ENCODE measurements around the gene FERMT1.

The FERMT1 gene, protein sequence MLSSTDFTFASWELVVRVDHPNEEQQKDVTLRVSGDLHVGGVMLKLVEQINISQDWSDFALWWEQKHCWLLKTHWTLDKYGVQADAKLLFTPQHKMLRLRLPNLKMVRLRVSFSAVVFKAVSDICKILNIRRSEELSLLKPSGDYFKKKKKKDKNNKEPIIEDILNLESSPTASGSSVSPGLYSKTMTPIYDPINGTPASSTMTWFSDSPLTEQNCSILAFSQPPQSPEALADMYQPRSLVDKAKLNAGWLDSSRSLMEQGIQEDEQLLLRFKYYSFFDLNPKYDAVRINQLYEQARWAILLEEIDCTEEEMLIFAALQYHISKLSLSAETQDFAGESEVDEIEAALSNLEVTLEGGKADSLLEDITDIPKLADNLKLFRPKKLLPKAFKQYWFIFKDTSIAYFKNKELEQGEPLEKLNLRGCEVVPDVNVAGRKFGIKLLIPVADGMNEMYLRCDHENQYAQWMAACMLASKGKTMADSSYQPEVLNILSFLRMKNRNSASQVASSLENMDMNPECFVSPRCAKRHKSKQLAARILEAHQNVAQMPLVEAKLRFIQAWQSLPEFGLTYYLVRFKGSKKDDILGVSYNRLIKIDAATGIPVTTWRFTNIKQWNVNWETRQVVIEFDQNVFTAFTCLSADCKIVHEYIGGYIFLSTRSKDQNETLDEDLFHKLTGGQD

GRCh38 chr20:6122873-6123648 lies at the start of gene FERMT1:
TSS of gene FERMT1 (minus strand) at chr20:6123030. CDS start at chr20:6119554, 3,476 bp downstream.
- in situ Hi-C loops (cut with MboI; ENCODE audit: low sequenced_read_pairs) = no loop called here

- in situ Hi-C loops (cut with MboI; ENCODE audit: low sequenced_read_pairs) = no loop called here
Measured at GRCh38 chr20:6169251-6169650, 46.4 kb upstream of the FERMT1 start.

DNA sequence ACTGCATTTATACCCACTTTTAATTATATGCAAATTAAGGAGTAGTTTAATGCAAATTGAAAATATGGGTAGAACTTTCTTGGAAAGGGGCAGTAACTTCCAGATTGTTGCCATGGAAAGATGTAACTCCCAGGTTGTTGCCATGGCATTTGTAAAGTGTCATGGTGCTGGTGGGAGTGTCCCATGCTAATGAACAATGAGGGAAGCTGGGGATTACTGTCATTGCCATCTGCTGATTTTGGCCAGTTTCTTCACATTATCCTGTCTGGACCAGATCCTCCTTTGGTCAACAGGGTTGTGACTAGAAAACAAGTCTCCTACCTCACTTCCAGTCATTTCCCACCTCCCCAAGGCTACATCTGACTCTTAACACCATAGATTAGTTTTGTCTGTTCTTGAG lies 45.4 kb upstream of the FERMT1 start:
- in situ Hi-C loops (cut with MboI; ENCODE audit: low sequenced_read_pairs) = no loop called here

DNA sequence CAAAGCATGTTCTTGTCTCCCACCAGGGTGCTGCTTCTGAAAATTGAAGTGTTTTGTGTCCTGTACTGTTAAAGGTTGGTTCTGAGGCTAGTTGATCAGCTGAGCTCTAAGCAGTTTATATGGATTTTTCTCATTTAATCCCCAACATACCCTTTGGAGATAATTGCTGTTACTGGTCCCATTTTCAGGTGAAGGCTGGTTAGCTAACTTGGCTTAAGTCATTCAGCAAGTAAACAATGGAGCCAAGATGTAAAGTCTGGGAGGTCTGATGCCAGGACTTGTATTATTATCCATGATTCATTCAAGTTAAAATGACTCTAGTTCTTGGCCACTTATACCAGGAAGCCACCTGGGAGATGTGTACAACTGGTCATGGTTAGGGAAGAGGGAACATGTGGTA lies 42.5 kb upstream of the FERMT1 start:
- in situ Hi-C loops (cut with MboI; ENCODE audit: low sequenced_read_pairs) = no loop called here

DNA sequence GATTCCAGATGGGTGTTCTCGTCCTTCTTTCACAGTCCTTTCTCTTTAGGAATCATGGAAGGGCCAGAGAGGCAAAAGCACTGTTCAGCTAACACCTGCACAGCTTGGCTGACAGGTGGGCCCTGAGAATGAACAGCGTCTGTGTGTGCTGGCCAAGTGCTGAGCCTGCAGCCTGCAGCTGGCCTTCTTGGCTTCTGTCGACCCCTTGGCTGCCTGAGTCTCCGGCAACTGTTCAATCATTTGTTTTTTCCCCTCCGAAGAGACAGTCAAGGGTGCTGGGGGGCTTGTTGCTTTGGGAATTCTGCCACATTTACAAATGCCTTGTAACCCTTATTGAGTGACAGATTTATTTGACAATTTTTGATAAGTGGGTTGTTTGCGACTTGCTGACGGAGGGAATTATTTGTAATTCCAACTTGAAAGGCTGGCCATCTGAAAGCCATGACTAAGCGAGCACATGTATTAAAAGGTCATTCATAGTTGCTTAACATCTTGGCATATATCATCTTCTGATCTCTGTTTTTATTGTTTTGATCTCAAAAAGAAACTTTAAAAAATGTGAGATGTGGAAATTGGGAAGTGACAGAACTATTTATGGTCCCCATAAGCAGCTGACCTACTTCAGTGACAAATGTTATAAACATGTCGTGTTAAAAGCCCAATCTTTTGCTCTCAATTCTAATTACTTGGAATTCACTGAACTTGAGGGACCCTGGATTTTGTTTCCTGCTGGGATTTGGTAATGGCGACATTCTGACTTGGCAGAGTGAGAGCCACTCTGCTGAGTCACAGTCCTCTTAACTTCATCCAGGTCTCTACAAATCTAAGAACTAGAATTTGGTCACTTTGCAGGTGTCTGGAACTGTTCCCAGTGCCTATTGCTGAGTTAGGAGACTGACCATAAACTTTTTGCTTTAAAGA lies 41.9 kb upstream of the FERMT1 start:
- in situ Hi-C loops (cut with MboI; ENCODE audit: low sequenced_read_pairs) = no loop called here

DNA sequence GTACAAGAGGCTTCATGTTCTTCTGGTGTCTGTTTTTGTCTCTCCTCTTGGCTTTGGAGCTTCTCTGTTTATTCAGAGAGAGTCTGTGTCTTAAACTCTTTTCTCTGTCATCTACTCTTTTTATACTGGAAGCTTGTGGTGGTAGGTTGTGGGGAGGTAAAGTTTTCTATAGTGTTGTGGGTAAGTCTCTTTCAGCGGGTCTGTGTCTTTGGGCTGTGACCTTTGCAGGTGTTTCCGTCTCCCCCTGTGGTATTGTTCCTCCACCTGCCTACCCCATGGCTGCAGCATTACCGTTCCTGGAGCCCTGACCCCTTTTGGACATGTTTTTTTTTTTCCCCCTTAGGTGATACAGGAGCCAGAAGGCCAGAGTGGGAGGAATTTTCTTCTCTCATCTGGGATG lies 37.9 kb upstream of the FERMT1 start:
- in situ Hi-C loops (cut with MboI; ENCODE audit: low sequenced_read_pairs) = no loop called here

- in situ Hi-C loops (cut with MboI; ENCODE audit: low sequenced_read_pairs) = no loop called here
Measured at GRCh38 chr20:6157345-6157744, 34.5 kb upstream of the FERMT1 start.

DNA sequence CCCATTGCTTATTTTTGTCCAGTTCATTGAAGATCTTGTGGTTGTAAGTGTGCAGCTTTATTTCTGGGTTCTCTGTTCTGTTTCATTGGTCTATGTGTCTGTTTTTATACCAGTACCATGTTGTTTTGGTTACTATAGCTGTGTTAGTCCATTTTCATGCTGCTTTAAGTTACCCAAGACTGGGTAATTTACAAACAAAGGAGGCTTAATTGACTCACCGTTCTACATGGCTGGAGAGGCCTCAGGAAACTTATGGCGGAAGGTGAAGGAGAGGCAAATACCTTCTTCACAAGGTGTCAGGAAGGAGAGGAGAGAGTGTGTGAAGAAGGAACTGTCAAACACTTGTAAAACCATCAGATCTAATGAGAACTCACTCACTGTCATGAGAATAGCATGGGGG lies 29.9 kb upstream of the FERMT1 start:
- in situ Hi-C loops (cut with MboI; ENCODE audit: low sequenced_read_pairs) = no loop called here

DNA sequence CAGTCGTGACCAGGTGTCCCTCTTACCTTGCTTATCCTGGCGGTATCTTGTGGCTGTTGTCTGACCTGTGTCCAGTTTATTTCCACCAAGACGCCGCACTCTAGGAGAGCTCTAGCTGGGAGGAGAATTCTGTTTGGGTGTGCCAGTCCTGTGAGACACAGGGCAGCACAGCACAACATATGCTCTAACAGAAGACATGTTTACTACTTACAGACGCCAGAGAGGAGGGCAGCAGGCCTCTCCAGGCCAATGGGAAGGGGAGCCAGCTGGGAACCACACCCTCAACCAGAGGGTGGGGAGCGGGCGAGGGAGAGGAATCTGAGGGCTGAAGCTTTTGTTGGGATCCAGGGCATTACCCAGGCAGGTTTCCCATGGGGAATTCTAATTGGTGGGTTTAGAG lies 25.2 kb upstream of the FERMT1 start:
- in situ Hi-C loops (cut with MboI; ENCODE audit: low sequenced_read_pairs) = no loop called here

GRCh38 chr20:6142348-6142993 lies 19.6 kb upstream of the FERMT1 start:
- in situ Hi-C loops (cut with MboI; ENCODE audit: low sequenced_read_pairs) = no loop called here

DNA sequence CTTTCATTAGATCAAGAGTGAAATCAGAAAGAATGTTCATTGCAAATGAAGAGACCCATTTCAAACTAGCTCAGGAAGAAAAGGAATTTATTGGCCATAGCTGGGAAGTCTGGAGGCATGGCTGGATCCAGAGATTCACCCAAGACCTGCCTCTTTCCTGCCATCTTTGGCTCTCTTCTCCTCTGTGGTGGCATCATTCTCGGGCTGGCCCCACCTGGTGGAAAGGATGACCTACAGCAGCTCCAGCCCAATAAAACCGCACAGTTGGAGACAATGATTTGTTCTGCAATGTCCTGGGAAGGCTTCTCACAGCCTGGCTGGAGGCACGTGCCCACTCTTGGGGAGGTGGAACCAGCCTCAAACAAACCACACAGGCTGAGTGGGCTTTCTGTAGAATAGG lies 18.1 kb upstream of the FERMT1 start:
- in situ Hi-C loops (cut with MboI; ENCODE audit: low sequenced_read_pairs) = no loop called here

DNA sequence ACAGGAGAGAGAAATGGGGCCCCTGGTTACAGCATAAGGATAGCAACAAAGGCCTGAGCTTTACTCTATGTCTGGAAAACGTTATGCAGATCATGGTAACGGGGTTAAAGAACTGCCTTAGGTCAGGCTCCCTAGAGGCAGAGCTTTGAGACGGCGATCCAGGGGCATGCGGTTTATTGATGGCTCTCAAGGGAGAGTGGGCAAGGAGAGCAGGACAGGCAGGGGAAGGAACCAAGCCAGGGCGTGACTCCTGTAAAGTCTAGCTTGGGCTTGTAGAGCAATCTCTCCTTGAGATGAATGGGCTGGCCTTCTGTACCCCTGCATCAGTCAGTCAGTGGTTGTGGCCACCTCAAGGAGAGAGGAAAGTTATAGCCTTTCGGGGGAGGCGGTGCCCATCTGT lies 12.5 kb upstream of the FERMT1 start:
- in situ Hi-C loops (cut with MboI; ENCODE audit: low sequenced_read_pairs) = no loop called here

DNA sequence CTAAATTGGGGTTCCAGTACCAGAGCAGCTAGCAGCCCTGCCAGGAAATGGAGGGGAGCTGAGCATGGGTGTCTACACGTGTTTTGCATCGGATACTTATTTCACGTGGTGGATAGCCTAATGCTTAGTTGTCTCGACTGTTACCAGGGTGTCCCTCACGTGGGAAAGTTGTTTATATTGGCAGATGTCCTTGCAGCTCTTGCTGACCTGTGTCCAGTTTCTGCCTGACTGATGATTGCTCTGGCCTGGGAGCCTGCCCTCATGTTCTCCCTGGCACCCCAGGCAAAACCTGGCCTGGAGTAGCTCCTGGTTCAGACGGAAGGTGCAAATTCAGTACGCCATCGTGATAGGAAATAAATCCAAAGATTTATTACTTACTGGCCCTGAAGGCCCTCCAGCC lies 11.8 kb upstream of the FERMT1 start:
- in situ Hi-C loops (cut with MboI; ENCODE audit: low sequenced_read_pairs) = no loop called here

- in situ Hi-C loops (cut with MboI; ENCODE audit: low sequenced_read_pairs) = no loop called here
Measured at GRCh38 chr20:6130045-6130444, 7.2 kb upstream of the FERMT1 start.

- in situ Hi-C loops (cut with MboI; ENCODE audit: low sequenced_read_pairs) = no loop called here
Measured at GRCh38 chr20:6127825-6128224, 5.0 kb upstream of the FERMT1 start.

- in situ Hi-C loops (cut with MboI; ENCODE audit: low sequenced_read_pairs) = no loop called here
Measured at GRCh38 chr20:6126846-6127245, 4.0 kb upstream of the FERMT1 start.

GRCh38 chr20:6123649-6124014 lies 802 bp upstream of the FERMT1 start:
- in situ Hi-C loops (cut with MboI; ENCODE audit: low sequenced_read_pairs) = no loop called here

- in situ Hi-C loops (cut with MboI; ENCODE audit: low sequenced_read_pairs) = no loop called here
Measured at GRCh38 chr20:6122111-6122872, 538 bp downstream of the FERMT1 start.

GRCh38 chr20:6121504-6121903 lies 1.3 kb downstream of the FERMT1 start:
- in situ Hi-C loops (cut with MboI; ENCODE audit: low sequenced_read_pairs) = no loop called here
